ENCODE data around the gene GARIN5B. TPM values are rescaled to one million over a fixed set of nuclear protein-coding genes. Genes with fewer than 3 reads are reported as not detected.
A peak's percentile ranks its signal among the peaks of the same experiment; 100 is the strongest.

GARIN5B gene
- total RNA-seq, 1 experiment from 2014 or later = 0.13 TPM

DNA sequence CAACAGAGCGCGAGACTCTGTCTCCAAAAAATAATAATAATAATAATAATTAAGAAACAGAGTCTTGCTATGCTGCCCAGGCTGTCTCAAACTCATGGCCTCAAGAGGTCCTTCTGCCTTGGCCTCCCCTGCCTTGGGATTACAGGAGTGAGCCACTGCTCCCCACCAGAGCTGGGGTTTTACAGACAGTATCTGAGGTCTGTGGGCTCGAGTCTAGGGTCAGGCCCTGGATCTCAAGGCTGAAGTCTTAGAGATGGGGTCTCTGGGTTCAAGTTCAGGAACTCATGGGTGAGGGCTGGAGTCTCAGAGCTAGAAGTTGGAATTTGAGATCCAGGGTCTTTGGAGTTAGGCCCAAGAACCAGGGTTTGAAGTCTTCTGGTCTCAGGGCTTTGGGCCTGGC lies 3.7 kb upstream of the GARIN5B start:
- Histone ChIP-seq H3K79me2 (ENCODE audit: insufficient read depth, low read length) (no peaks in the 10 kb centered on the region), H2BK20ac (ENCODE audit: low read depth, low read length, poor library complexity, severe bottlenecking) (no peak overlapping the region), H2BK15ac (ENCODE audit: low read depth, low read length) (no peak overlapping the region), H4K5ac (ENCODE audit: insufficient read length, low read depth, low read length) (no peak overlapping the region), H4K91ac (ENCODE audit: insufficient read length, low read depth, low read length) (no peak overlapping the region), H2AK5ac (ENCODE audit: insufficient read length, low read length) (no peak overlapping the region), H4K20me1 (ENCODE audit: control insufficient read depth, insufficient read depth, insufficient read length) (no peaks in the 10 kb centered on the region), H3T11ph (ENCODE audit: low read length) (no peak overlapping the region), H2BK120ac (ENCODE audit: low read depth, low read length, poor library complexity, severe bottlenecking) (no peak overlapping the region), H3K14ac (ENCODE audit: insufficient read depth, low read length) (no peak overlapping the region), H3K79me1 (ENCODE audit: insufficient read depth, low read depth, low read length, poor library complexity, severe bottlenecking) (no peaks in the 10 kb centered on the region), H3K4ac (ENCODE audit: low read depth, low read length) (no peak overlapping the region), H3K4me2 (ENCODE audit: insufficient read depth, insufficient read length, low read length) (no peak overlapping the region), H3K9me3 (ENCODE audit: control insufficient read depth, low read depth, low read length) (no peaks in the 10 kb centered on the region), H3K23me2 (ENCODE audit: insufficient read length, low read depth, low read length, poor library complexity, severe bottlenecking) (peaks cover 10% of the 10 kb centered on the region), H3K56ac (ENCODE audit: insufficient read length, low read depth, low read length) (no peak overlapping the region), H2BK5ac (ENCODE audit: insufficient read length, low read length) (no peak overlapping the region), H3K27me3 (ENCODE audit: insufficient read depth, low read length) (peaks cover 5% of the 10 kb centered on the region), H3K23ac (ENCODE audit: insufficient read length, low read depth, low read length) (no peak overlapping the region), H3K27ac (ENCODE audit: insufficient read length, low read depth, low read length) (no peak overlapping the region), H2AFZ (ENCODE audit: low read length) (no peak overlapping the region), H3K9ac (ENCODE audit: extremely low read depth, insufficient read length, low read length) (no peak overlapping the region), H2BK12ac (ENCODE audit: insufficient read length, low read depth, low read length) (no peak overlapping the region), H3K4me1 (ENCODE audit: insufficient read depth, low read length) (no peaks in the 10 kb centered on the region), H4K8ac (replicated peaks; ENCODE audit: insufficient read length, low read depth, low read length) (no peak overlapping the region), H3K18ac (ENCODE audit: insufficient read length, low read depth, low read length) (no peak overlapping the region)
- H3K36me3 Mint-ChIP-seq (ENCODE audit: insufficient read depth in 1 of 3, low read depth in 3 of 3) = peaks cover 0 to 6% (median 0%) of the 10 kb centered on the region in 3 experiments; a peak in 1 of 7 replicates
- H3K27me3 Mint-ChIP-seq (ENCODE audit: low read depth) = peaks cover 66% of the 10 kb centered on the region
- TF ChIP-seq, protein P1, sequence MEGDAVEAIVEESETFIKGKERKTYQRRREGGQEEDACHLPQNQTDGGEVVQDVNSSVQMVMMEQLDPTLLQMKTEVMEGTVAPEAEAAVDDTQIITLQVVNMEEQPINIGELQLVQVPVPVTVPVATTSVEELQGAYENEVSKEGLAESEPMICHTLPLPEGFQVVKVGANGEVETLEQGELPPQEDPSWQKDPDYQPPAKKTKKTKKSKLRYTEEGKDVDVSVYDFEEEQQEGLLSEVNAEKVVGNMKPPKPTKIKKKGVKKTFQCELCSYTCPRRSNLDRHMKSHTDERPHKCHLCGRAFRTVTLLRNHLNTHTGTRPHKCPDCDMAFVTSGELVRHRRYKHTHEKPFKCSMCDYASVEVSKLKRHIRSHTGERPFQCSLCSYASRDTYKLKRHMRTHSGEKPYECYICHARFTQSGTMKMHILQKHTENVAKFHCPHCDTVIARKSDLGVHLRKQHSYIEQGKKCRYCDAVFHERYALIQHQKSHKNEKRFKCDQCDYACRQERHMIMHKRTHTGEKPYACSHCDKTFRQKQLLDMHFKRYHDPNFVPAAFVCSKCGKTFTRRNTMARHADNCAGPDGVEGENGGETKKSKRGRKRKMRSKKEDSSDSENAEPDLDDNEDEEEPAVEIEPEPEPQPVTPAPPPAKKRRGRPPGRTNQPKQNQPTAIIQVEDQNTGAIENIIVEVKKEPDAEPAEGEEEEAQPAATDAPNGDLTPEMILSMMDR (conservative IDR thresholded peaks at IDR 0.05) = no peak
- H3K4me1 Mint-ChIP-seq = peaks cover 20 to 31% of the 10 kb centered on the region in 2 experiments
- no CpG with 5 or more reads among the region's 3 CpGs for WGBS (ENCODE audit: extremely low coverage, insufficient read length, low lambda C conversion rate)
- H3K9me3 Mint-ChIP-seq = peaks cover 0 to 5% of the 10 kb centered on the region in 2 experiments; a peak in 2 of 5 replicates
- H3K4me3 Mint-ChIP-seq = peak overlapping the region in 1 of 2 experiments; percentile 48; a peak in 2 of 5 replicates
- H3K27ac Mint-ChIP-seq = no peak overlapping the region
- no peak for DNase-seq
